ENCODE data around the gene SLC25A13. TPM values are rescaled to one million over a fixed set of nuclear protein-coding genes. Genes with fewer than 3 reads are reported as not detected.

SLC25A13 gene, protein sequence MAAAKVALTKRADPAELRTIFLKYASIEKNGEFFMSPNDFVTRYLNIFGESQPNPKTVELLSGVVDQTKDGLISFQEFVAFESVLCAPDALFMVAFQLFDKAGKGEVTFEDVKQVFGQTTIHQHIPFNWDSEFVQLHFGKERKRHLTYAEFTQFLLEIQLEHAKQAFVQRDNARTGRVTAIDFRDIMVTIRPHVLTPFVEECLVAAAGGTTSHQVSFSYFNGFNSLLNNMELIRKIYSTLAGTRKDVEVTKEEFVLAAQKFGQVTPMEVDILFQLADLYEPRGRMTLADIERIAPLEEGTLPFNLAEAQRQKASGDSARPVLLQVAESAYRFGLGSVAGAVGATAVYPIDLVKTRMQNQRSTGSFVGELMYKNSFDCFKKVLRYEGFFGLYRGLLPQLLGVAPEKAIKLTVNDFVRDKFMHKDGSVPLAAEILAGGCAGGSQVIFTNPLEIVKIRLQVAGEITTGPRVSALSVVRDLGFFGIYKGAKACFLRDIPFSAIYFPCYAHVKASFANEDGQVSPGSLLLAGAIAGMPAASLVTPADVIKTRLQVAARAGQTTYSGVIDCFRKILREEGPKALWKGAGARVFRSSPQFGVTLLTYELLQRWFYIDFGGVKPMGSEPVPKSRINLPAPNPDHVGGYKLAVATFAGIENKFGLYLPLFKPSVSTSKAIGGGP
- total RNA-seq (2021) (66.0 to 77.2 TPM (median 71.1 TPM) in 3 replicates), Bru-seq, nascent RNA (percentile 78 among the genes with signal in this experiment)
- long read RNA-seq, experiment 1, transcript SLC25A13-201 (18 exons, 3,136 nt), result major isoform, 238 of 319 reads
- long read RNA-seq, experiment 1, partial matches to known transcripts, result 32 of 319 reads
- long read RNA-seq, experiment 1, other reads (novel, unspliced or antisense), result 46 of 319 reads
- long read RNA-seq, experiment 2, transcript SLC25A13-201 (18 exons, 3,136 nt), result major isoform, 31 of 89 reads
- long read RNA-seq, experiment 2, partial matches to known transcripts, result 17 of 89 reads
- long read RNA-seq, experiment 2, other reads (novel, unspliced or antisense), result 38 of 89 reads
- long read RNA-seq, experiment 3, transcript SLC25A13-201 (18 exons, 3,136 nt), result major isoform, 51 of 72 reads
- long read RNA-seq, experiment 3, partial matches to known transcripts, result 15 of 72 reads
- long read RNA-seq, experiment 3, other reads (novel, unspliced or antisense), result 5 of 72 reads

DNA sequence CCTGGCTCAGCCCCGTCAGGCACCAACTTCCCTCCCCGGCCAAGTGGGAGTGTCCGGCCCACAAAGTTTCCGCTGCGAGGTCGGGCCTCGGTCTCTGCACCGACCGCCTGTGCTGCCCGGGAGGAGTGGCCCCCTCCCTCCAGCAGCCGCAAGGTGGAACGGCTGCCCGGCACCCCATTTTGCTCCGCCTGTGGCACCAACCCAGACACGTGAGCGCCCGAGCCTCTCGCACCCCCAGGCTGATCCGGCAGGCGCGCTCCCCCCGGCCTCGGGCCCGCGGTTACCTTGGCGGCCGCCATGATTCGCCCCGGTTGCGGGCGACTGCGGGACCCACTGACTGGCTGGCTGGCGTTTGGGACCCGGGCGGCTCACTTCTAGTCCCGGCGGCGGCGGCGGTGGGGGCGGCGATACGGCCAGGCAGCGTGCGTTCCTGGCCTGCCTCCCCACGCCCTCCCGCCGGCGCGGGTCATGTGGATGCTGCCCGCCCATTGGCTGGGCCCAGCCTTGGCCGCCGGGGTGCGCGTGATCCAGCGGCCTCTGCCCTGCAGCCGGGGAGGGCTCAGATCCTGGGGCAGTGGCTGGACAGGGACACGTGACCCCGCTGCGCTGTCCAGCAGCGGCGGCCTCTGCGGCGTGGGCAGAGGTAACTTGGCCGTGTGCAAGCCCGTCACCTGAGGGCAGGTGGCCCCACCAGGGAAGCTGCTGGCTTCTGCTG is at the start of gene SLC25A13:
Gene SLC25A13, minus strand, starts transcription at position 441 of the 715 bp plus-strand sequence. Its CDS starts 142 bp downstream, at position 299.
- Mint-ChIP-seq H3K9me3 (peaks cover 5% of the 10 kb centered on the region), H3K27ac (peak within 1 kb of the TSS; percentile 90), H3K4me1 (peaks cover 42% of the 10 kb centered on the region), H3K4me3 (peak within 1 kb of the TSS; percentile 82), H3K36me3 (no peaks in the 10 kb centered on the region), H3K27me3 (ENCODE audit: low read depth) (peaks cover 4% of the 10 kb centered on the region; the same call in 1 of the 2 replicates)
- POLR2A ChIA-PET, result interaction anchor here (0.7 kb wide), 1 partner anchor 404 kb away, joined by 3 read pairs; no protein-coding TSS in a partner anchor
- DNase-seq (ENCODE audit: low spot score) (peak; percentile 88), ATAC-seq (peak; percentile 88)
- CTCF ChIA-PET, result no interaction called here
- TF ChIP-seq ZNF219 (CRISPR knock-in tag; IDR thresholded peaks at IDR 0.05; ENCODE audit: borderline replicate concordance) (no peak), GTF2I (CRISPR knock-in tag; conservative IDR thresholded peaks at IDR 0.05) (no peak), ZNF121 (CRISPR knock-in tag; IDR thresholded peaks at IDR 0.05) (peak; percentile 76; the same call in 1 of the 2 replicates), ZNF423 (CRISPR knock-in tag; IDR thresholded peaks at IDR 0.05) (no peak), GRHL2 (CRISPR knock-in tag; IDR thresholded peaks at IDR 0.05; ENCODE audit: insufficient replicate concordance, severe bottlenecking) (no peak), CREM (CRISPR knock-in tag; IDR thresholded peaks at IDR 0.05) (peak; percentile 65; the same call in 1 of the 2 replicates), JAZF1 (CRISPR knock-in tag; IDR thresholded peaks at IDR 0.05) (no peak), RORB (CRISPR knock-in tag; IDR thresholded peaks at IDR 0.05) (no peak), NFATC4 (CRISPR knock-in tag; IDR thresholded peaks at IDR 0.05) (no peak), HMGA2 (CRISPR knock-in tag; IDR thresholded peaks at IDR 0.05) (no peak), RELA (CRISPR knock-in tag; IDR thresholded peaks at IDR 0.05; ENCODE audit: borderline replicate concordance) (peak; percentile 77), NFYB (CRISPR knock-in tag; conservative IDR thresholded peaks at IDR 0.05; ENCODE audit: low read depth) (peak; percentile 69), SMAD4 (CRISPR knock-in tag; IDR thresholded peaks at IDR 0.05) (no peak), ZNF396 (CRISPR knock-in tag; IDR thresholded peaks at IDR 0.05; ENCODE audit: borderline replicate concordance) (no peak), TP53 (CRISPR knock-in tag; IDR thresholded peaks at IDR 0.05) (peak; percentile 20; the same call in 1 of the 2 replicates), SMAD3 (CRISPR knock-in tag; IDR thresholded peaks at IDR 0.05; ENCODE audit: borderline replicate concordance) (no peak), ZNF317 (CRISPR knock-in tag; IDR thresholded peaks at IDR 0.05; ENCODE audit: borderline replicate concordance, low read depth) (0 out of 2 replicates have a peak, but pooled peaks have one; percentile 30)
- TF ChIP-seq, protein P1, sequence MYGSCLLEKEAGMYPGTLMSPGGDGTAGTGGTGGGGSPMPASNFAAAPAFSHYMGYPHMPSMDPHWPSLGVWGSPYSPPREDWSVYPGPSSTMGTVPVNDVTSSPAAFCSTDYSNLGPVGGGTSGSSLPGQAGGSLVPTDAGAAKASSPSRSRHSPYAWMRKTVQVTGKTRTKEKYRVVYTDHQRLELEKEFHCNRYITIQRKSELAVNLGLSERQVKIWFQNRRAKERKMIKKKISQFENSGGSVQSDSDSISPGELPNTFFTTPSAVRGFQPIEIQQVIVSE (CRISPR knock-in tag; IDR thresholded peaks at IDR 0.05; ENCODE audit: borderline replicate concordance), result no peak
- TF ChIP-seq, protein P2, sequence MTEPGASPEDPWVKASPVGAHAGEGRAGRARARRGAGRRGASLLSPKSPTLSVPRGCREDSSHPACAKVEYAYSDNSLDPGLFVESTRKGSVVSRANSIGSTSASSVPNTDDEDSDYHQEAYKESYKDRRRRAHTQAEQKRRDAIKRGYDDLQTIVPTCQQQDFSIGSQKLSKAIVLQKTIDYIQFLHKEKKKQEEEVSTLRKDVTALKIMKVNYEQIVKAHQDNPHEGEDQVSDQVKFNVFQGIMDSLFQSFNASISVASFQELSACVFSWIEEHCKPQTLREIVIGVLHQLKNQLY (CRISPR knock-in tag; IDR thresholded peaks at IDR 0.05), result peak; percentile 80; the same call in 1 of the 2 replicates
- TF ChIP-seq, protein P3, sequence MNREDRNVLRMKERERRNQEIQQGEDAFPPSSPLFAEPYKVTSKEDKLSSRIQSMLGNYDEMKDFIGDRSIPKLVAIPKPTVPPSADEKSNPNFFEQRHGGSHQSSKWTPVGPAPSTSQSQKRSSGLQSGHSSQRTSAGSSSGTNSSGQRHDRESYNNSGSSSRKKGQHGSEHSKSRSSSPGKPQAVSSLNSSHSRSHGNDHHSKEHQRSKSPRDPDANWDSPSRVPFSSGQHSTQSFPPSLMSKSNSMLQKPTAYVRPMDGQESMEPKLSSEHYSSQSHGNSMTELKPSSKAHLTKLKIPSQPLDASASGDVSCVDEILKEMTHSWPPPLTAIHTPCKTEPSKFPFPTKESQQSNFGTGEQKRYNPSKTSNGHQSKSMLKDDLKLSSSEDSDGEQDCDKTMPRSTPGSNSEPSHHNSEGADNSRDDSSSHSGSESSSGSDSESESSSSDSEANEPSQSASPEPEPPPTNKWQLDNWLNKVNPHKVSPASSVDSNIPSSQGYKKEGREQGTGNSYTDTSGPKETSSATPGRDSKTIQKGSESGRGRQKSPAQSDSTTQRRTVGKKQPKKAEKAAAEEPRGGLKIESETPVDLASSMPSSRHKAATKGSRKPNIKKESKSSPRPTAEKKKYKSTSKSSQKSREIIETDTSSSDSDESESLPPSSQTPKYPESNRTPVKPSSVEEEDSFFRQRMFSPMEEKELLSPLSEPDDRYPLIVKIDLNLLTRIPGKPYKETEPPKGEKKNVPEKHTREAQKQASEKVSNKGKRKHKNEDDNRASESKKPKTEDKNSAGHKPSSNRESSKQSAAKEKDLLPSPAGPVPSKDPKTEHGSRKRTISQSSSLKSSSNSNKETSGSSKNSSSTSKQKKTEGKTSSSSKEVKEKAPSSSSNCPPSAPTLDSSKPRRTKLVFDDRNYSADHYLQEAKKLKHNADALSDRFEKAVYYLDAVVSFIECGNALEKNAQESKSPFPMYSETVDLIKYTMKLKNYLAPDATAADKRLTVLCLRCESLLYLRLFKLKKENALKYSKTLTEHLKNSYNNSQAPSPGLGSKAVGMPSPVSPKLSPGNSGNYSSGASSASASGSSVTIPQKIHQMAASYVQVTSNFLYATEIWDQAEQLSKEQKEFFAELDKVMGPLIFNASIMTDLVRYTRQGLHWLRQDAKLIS (CRISPR knock-in tag; IDR thresholded peaks at IDR 0.05; ENCODE audit: borderline replicate concordance), result 0 out of 2 replicates have a peak, but pooled peaks have one; percentile 39
- TF ChIP-seq, protein P4, sequence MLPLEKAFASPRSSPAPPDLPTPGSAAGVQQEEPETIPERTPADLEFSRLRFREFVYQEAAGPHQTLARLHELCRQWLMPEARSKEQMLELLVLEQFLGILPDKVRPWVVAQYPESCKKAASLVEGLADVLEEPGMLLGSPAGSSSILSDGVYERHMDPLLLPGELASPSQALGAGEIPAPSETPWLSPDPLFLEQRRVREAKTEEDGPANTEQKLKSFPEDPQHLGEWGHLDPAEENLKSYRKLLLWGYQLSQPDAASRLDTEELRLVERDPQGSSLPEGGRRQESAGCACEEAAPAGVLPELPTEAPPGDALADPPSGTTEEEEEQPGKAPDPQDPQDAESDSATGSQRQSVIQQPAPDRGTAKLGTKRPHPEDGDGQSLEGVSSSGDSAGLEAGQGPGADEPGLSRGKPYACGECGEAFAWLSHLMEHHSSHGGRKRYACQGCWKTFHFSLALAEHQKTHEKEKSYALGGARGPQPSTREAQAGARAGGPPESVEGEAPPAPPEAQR (CRISPR knock-in tag; IDR thresholded peaks at IDR 0.05), result no peak
- TF ChIP-seq, protein P5, sequence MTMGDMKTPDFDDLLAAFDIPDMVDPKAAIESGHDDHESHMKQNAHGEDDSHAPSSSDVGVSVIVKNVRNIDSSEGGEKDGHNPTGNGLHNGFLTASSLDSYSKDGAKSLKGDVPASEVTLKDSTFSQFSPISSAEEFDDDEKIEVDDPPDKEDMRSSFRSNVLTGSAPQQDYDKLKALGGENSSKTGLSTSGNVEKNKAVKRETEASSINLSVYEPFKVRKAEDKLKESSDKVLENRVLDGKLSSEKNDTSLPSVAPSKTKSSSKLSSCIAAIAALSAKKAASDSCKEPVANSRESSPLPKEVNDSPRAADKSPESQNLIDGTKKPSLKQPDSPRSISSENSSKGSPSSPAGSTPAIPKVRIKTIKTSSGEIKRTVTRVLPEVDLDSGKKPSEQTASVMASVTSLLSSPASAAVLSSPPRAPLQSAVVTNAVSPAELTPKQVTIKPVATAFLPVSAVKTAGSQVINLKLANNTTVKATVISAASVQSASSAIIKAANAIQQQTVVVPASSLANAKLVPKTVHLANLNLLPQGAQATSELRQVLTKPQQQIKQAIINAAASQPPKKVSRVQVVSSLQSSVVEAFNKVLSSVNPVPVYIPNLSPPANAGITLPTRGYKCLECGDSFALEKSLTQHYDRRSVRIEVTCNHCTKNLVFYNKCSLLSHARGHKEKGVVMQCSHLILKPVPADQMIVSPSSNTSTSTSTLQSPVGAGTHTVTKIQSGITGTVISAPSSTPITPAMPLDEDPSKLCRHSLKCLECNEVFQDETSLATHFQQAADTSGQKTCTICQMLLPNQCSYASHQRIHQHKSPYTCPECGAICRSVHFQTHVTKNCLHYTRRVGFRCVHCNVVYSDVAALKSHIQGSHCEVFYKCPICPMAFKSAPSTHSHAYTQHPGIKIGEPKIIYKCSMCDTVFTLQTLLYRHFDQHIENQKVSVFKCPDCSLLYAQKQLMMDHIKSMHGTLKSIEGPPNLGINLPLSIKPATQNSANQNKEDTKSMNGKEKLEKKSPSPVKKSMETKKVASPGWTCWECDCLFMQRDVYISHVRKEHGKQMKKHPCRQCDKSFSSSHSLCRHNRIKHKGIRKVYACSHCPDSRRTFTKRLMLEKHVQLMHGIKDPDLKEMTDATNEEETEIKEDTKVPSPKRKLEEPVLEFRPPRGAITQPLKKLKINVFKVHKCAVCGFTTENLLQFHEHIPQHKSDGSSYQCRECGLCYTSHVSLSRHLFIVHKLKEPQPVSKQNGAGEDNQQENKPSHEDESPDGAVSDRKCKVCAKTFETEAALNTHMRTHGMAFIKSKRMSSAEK (CRISPR knock-in tag; IDR thresholded peaks at IDR 0.05; ENCODE audit: borderline replicate concordance), result no peak
